ENCODE results near the gene NUPR1. TPM values are rescaled to one million over a fixed set of nuclear protein-coding genes. Genes with fewer than 3 reads are reported as not detected.

Gene NUPR1
- total RNA-seq, 1 experiment from 2014 or later, result not detected

DNA sequence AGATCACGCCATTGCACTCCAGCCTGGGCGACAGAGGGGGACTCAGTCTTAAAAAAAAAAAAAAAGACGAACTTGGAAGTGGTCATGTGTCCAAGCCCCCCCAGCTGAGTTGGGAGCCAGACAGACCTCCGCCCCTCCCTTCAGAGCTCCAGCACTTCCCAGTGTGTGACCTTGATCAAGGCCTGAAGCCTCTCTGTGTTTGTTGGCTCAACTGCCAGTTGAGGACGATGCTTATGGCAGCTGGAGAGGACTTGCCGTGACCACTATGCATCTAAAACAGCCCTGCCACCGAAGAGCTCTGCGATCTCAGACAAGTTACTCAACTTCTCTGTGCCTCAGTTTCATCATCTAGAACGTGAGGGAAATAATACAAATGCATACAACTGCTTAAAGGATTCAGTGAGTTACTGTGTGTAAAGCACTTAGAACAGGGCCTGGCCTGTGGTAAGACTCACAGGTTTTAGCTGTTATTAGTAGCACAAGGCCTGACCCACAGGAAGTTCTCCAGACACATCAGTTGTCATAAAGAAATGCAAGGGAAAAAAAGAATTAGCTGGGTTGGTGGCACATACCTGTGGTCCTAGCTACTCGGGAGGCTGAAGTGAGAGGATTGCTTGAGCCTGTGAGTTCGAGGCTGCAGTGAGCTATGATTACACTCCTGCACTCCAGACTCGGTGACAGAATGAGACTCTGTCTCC, 25.1 kb downstream of the NUPR1 start:
- H3K9me3 ChIP-seq (ENCODE audit: low read length), result no peaks in the 10 kb centered on the region
- no peaks in the 10 kb centered on the region for H3K27me3 ChIP-seq (ENCODE audit: low read length)
- H3K4me2 ChIP-seq (ENCODE audit: low read depth, low read length, poor library complexity, severe bottlenecking), result no peak overlapping the region
- no peak for DNase-seq
- H2AFZ ChIP-seq (ENCODE audit: low read length), result no peak overlapping the region
- no peak overlapping the region for H3K9ac ChIP-seq (ENCODE audit: low read length)
- H3K4me3 ChIP-seq (ENCODE audit: low read length), result no peak overlapping the region
- H3K36me3 ChIP-seq (ENCODE audit: insufficient read depth, low read length), result no peaks in the 10 kb centered on the region
- H4K20me1 ChIP-seq (ENCODE audit: insufficient read depth, low read depth, low read length), result no peaks in the 10 kb centered on the region
- H3K27ac ChIP-seq (ENCODE audit: low read length), result no peak overlapping the region
- peaks cover 4% of the 10 kb centered on the region for H3K4me1 ChIP-seq (ENCODE audit: low read length)
- H3K9me2 ChIP-seq (replicated peaks; ENCODE audit: insufficient read depth, low read length), result no peaks in the 10 kb centered on the region
- no peaks in the 10 kb centered on the region for H3K79me2 ChIP-seq (ENCODE audit: low read length)

DNA sequence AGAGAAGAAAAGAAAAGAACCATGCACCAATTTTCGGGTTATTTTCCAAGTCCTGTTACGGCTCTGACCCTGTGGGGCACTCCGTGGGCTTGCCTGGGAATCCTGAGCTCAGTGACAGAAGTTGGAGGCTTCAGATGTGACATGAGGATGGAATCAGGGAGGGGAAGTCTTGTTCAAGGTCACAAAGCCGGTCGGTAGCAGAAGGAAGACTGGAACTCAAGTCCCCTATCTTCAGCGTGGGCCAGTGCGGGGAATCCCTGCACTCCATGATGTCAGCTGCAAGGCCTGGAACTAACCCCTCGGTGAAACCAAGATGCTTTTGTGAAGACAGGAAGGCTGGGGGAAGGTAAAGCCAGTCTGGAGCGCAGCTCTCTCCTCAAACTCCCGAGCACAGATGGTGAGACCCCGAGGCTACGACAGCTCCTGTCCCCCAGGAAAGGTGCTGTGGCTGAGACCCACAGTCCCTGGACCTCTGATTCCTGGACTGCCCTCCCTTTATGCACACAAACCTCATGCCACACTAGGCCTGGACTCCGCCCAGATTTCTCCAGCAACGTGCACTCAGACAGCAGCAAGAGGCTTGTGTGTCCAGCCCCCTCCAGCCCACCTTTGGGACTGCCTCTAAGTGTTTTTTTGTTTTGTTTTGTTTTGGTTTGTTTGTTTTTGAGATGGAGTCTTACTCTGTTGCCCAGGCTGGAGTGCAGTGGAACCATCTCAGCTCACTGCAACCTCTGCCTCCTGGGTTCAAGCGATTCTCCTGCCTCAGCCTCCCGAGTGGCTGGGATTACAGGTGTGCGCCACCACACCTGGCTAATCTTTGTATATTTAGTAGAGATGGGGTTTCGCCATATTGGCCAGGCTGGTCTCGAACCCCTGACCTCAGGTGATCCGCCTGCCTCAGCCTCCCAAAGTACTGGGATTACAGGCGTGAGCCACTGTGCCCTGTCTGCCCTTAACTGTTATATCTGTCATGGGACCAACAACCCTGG, 26.7 kb downstream of the NUPR1 start:
- Histone ChIP-seq H3K9me3 (ENCODE audit: low read length) (no peaks in the 10 kb centered on the region), H3K27ac (ENCODE audit: low read length) (no peak overlapping the region), H3K9ac (ENCODE audit: low read length) (no peak overlapping the region), H3K4me3 (ENCODE audit: low read length) (no peak overlapping the region), H3K79me2 (ENCODE audit: low read length) (no peaks in the 10 kb centered on the region), H3K27me3 (ENCODE audit: low read length) (no peaks in the 10 kb centered on the region), H3K9me2 (replicated peaks; ENCODE audit: insufficient read depth, low read length) (no peaks in the 10 kb centered on the region), H2AFZ (ENCODE audit: low read length) (no peak overlapping the region), H4K20me1 (ENCODE audit: insufficient read depth, low read depth, low read length) (no peaks in the 10 kb centered on the region), H3K4me1 (ENCODE audit: low read length) (peaks cover 9% of the 10 kb centered on the region), H3K36me3 (ENCODE audit: insufficient read depth, low read length) (no peaks in the 10 kb centered on the region), H3K4me2 (ENCODE audit: low read depth, low read length, poor library complexity, severe bottlenecking) (no peak overlapping the region)
- DNase-seq, result no peak

DNA sequence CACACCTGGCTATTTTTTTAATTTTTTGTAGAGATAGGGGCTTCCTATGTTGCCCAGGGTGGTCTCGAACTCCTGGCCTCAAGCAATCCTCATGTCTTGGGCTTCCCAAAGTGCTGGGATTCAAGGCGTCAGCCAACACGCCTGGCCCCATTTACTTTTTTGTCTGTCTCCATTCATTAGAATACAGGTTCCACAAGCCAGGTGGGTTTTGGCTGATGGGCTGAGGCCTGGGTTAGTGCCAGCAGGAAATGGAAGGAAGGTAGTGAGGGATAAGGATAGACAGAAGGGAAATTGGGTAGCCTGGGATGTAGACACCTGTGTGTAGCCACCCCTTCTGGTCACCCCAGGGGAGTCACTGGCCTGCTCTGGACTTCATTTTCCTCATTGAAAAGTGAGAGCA, 27.7 kb downstream of the NUPR1 start:
- H3K4me3 ChIP-seq (ENCODE audit: low read length), result no peak overlapping the region
- H3K36me3 ChIP-seq (ENCODE audit: insufficient read depth, low read length), result no peaks in the 10 kb centered on the region
- peaks cover 9% of the 10 kb centered on the region for H3K4me1 ChIP-seq (ENCODE audit: low read length)
- H3K9me3 ChIP-seq (ENCODE audit: low read length), result no peaks in the 10 kb centered on the region
- H3K4me2 ChIP-seq (ENCODE audit: low read depth, low read length, poor library complexity, severe bottlenecking), result no peak overlapping the region
- DNase-seq, result no peak
- H3K27me3 ChIP-seq (ENCODE audit: low read length), result no peaks in the 10 kb centered on the region
- H3K9me2 ChIP-seq (replicated peaks; ENCODE audit: insufficient read depth, low read length), result no peaks in the 10 kb centered on the region
- no peaks in the 10 kb centered on the region for H3K79me2 ChIP-seq (ENCODE audit: low read length)
- H2AFZ ChIP-seq (ENCODE audit: low read length), result no peak overlapping the region
- no peak overlapping the region for H3K27ac ChIP-seq (ENCODE audit: low read length)
- no peak overlapping the region for H3K9ac ChIP-seq (ENCODE audit: low read length)
- H4K20me1 ChIP-seq (ENCODE audit: insufficient read depth, low read depth, low read length), result no peaks in the 10 kb centered on the region

DNA sequence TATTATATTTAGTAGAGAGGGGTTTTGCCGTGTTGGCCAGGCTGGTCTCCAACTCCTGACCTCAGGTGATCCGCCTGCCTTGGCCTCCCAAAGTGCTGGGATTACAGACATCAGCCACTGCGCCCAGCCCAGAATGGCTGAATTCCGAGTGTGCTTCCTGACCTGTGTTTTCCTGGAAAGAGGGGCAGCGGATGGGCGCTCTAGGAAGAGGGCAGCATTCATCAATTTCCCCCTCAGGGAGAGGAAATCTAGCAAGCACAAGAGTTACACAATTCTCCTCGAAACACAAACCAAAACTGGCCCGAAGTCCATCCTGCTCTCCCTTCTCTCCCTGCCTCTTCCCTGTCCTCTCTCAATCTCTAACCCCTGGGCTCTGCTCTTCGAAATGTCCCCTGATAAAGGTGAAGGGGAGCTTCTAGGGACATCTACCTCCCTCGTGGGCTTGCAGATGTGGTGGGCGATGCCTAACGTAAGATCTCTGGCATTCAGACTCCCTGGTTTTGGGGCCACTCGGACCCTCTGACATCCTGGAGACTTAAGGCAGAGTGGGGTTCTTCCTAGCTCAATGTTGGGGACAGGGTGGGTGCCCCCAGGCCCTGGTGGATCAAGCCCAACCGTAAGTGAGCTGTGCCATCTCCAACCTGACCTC, 33.2 kb downstream of the NUPR1 start:
- no peak for DNase-seq
- no peaks in the 10 kb centered on the region for H3K36me3 ChIP-seq (ENCODE audit: insufficient read depth, low read length)
- no peaks in the 10 kb centered on the region for H4K20me1 ChIP-seq (ENCODE audit: insufficient read depth, low read depth, low read length)
- H3K4me1 ChIP-seq (ENCODE audit: low read length), result peaks cover 9% of the 10 kb centered on the region
- H3K79me2 ChIP-seq (ENCODE audit: low read length), result no peaks in the 10 kb centered on the region
- H3K27ac ChIP-seq (ENCODE audit: low read length), result no peak overlapping the region
- no peaks in the 10 kb centered on the region for H3K27me3 ChIP-seq (ENCODE audit: low read length)
- H3K9ac ChIP-seq (ENCODE audit: low read length), result no peak overlapping the region
- H2AFZ ChIP-seq (ENCODE audit: low read length), result no peak overlapping the region
- no peaks in the 10 kb centered on the region for H3K9me2 ChIP-seq (replicated peaks; ENCODE audit: insufficient read depth, low read length)
- H3K9me3 ChIP-seq (ENCODE audit: low read length), result no peaks in the 10 kb centered on the region
- no peak overlapping the region for H3K4me3 ChIP-seq (ENCODE audit: low read length)
- H3K4me2 ChIP-seq (ENCODE audit: low read depth, low read length, poor library complexity, severe bottlenecking), result no peak overlapping the region

DNA sequence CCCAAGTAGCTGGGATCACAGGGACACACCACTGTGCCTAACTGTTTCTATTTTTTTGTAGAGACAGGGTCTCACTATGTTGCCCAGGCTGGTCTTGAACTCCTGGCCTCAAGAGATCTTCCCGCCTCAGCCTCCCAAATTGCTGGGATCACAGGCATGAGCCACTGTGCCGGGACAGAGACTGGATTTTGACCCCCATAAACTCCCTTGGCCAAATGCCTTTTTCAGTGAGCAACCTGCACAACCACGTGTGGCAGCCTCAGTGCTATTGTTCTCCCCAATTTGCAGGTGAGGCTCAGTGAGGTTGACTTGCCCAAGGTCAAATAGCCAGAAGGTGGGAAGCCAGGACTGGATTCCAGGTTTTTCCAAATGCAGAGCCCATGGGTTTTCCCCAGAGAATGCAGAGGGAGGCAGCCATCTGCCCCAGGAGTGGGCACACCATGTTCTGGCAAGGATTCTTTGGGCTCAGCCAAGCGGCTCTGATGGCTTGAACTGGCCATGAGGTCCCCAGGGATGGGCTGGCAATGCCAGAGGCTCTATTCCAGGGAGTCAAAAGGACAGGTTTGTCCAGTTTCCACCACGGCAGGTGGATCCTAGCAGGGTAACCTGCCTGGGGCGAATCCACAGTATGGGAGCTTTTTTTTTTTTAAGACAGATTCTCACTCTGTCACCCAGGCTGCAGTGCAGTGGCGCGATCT, 33.9 kb downstream of the NUPR1 start:
- no peak for DNase-seq
- Histone ChIP-seq H3K9me3 (ENCODE audit: low read length) (no peaks in the 10 kb centered on the region), H3K4me1 (ENCODE audit: low read length) (peaks cover 9% of the 10 kb centered on the region), H3K27me3 (ENCODE audit: low read length) (no peaks in the 10 kb centered on the region), H3K36me3 (ENCODE audit: insufficient read depth, low read length) (no peaks in the 10 kb centered on the region), H4K20me1 (ENCODE audit: insufficient read depth, low read depth, low read length) (no peaks in the 10 kb centered on the region), H2AFZ (ENCODE audit: low read length) (no peak overlapping the region), H3K27ac (ENCODE audit: low read length) (no peak overlapping the region), H3K4me3 (ENCODE audit: low read length) (no peak overlapping the region), H3K9ac (ENCODE audit: low read length) (no peak overlapping the region), H3K4me2 (ENCODE audit: low read depth, low read length, poor library complexity, severe bottlenecking) (no peak overlapping the region), H3K79me2 (ENCODE audit: low read length) (no peaks in the 10 kb centered on the region), H3K9me2 (replicated peaks; ENCODE audit: insufficient read depth, low read length) (no peaks in the 10 kb centered on the region)

DNA sequence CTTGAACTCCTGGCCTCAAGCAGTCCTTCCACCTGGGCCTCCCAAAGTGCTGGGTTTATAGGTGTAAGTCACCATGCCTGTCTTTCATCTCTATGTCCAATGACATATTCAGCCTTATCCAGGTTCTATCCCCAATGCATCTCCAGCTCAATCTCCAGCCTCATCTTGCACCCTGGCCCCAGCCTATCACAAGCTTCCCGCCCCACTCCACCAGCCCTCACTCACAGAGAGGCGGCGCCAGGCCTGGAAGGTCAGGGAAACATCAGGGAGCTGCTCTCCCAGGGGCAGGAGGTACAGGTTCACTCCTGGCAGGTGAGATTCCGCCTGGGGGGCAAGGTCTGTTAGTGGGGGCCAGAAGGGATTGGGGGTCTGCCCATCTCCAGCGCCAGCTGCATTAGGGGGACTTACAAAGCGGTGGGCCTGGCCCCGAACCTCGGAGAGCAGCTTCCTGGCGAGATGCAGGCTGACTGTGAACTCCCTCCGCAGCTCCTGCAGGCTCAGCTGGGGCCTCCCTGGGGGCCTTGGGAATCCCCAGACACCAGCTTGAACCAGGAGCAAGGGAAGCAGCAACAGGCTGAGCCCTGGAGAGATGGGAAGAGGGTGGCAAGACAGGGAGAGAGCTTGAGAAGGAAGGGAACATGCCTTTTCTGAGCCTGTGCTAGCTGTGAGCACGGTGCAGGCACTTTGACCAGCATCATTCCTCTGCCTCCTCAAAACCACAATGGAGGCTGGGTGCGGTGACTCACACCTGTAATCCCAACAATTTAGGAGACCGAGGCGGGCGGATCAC, 35.1 kb downstream of the NUPR1 start:
- no peaks in the 10 kb centered on the region for H3K27me3 ChIP-seq (ENCODE audit: low read length)
- no peak overlapping the region for H2AFZ ChIP-seq (ENCODE audit: low read length)
- no peak overlapping the region for H3K9ac ChIP-seq (ENCODE audit: low read length)
- H3K4me1 ChIP-seq (ENCODE audit: low read length), result peaks cover 9% of the 10 kb centered on the region
- H3K9me3 ChIP-seq (ENCODE audit: low read length), result no peaks in the 10 kb centered on the region
- H3K9me2 ChIP-seq (replicated peaks; ENCODE audit: insufficient read depth, low read length), result no peaks in the 10 kb centered on the region
- no peaks in the 10 kb centered on the region for H3K36me3 ChIP-seq (ENCODE audit: insufficient read depth, low read length)
- DNase-seq, result no peak
- H3K27ac ChIP-seq (ENCODE audit: low read length), result no peak overlapping the region
- no peak overlapping the region for H3K4me3 ChIP-seq (ENCODE audit: low read length)
- no peak overlapping the region for H3K4me2 ChIP-seq (ENCODE audit: low read depth, low read length, poor library complexity, severe bottlenecking)
- no peaks in the 10 kb centered on the region for H4K20me1 ChIP-seq (ENCODE audit: insufficient read depth, low read depth, low read length)
- H3K79me2 ChIP-seq (ENCODE audit: low read length), result no peaks in the 10 kb centered on the region

DNA sequence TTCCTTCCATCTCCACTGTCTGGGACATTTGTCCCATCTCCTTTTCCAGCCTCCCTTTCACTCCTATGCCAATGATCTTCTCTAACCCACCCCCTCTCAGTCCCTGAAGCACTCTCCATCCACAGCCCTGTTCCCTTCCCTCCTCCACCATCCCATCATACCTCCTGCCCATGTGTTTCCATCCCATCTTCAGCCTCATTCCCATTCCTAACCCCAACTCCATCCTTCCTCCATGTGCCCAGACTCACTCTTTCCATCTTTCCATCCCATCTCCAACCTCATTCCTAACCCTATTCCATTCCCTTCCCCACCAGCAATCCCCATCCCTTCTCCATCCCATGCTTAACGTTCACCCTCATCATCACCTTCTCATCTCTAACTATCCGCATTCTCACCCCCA, 36.5 kb downstream of the NUPR1 start:
- no peak for DNase-seq
- Histone ChIP-seq H3K4me2 (ENCODE audit: low read depth, low read length, poor library complexity, severe bottlenecking) (no peak overlapping the region), H3K9me3 (ENCODE audit: low read length) (no peaks in the 10 kb centered on the region), H4K20me1 (ENCODE audit: insufficient read depth, low read depth, low read length) (no peaks in the 10 kb centered on the region), H3K9me2 (replicated peaks; ENCODE audit: insufficient read depth, low read length) (no peaks in the 10 kb centered on the region), H3K36me3 (ENCODE audit: insufficient read depth, low read length) (no peaks in the 10 kb centered on the region), H3K79me2 (ENCODE audit: low read length) (no peaks in the 10 kb centered on the region), H3K27me3 (ENCODE audit: low read length) (no peaks in the 10 kb centered on the region), H3K4me1 (ENCODE audit: low read length) (no peaks in the 10 kb centered on the region), H3K27ac (ENCODE audit: low read length) (no peak overlapping the region), H3K9ac (ENCODE audit: low read length) (no peak overlapping the region), H3K4me3 (ENCODE audit: low read length) (no peak overlapping the region), H2AFZ (ENCODE audit: low read length) (no peak overlapping the region)
